Esophagus squamous epithelium (tissue), 4 donors: ENCODE results near the gene PADI3.

Experiments used
- POLR2A ChIP-seq, 4 donors: fragments of 450-650 bp; IDR thresholded peaks; one replicate each; pipeline ENCODE4 v1.6.1; 2017; ENCODE audit warnings: antibody characterized with exemption in 4 of 4, mild to moderate bottlenecking in 4 of 4, moderate library complexity in 3 of 4
- TF ChIP-seq, protein P1 (sequence below), 6 experiments: fragments of 450-650 bp in 4 of 6; fragments of 200-600 bp in 2 of 6; sonication (generic) in 2 of 6; IDR thresholded peaks; one replicate each; pipeline ENCODE4 v1.5.1; 2016 to 2019; ENCODE audit warnings: antibody characterized with exemption in 6 of 6, mild to moderate bottlenecking in 4 of 6, moderate library complexity in 4 of 6

DNA sequence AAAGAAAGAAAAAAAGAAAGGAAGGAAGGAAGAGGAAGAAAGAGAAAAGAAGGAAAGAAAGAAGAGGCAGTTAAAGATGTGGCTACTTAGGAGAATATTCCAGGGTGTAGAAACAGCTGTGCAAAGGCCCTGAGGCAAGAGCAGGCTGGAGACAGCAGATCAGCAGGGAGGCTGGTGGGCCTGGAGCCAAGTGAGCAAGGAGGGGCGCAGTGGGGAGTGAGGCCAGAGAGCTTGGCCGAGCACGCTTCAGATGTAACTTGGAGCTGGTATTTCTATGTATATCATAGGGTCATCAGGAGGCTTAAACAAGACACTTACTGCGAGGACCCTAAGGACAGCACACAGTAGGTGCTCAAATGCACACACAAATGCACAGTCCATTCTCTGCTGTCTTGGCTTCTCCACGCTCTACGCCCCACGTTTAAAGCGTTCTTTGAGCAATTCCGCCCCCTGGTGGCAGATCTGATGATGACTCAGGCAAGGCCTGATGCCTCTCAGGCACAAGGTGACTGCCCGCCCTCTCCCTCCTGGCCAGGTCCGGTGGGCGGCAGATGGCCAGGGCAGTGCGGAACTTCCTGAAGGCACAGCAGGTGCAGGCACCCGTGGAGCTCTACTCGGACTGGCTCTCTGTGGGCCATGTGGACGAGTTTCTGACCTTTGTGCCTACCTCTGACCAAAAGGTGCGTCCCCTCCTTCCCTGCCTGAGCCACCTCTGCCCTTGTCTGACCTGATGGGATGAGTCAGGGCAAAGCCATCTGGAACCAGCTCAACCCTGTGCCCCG is 11.9 kb upstream of the PADI3 start:
- TF ChIP-seq, protein P1, sequence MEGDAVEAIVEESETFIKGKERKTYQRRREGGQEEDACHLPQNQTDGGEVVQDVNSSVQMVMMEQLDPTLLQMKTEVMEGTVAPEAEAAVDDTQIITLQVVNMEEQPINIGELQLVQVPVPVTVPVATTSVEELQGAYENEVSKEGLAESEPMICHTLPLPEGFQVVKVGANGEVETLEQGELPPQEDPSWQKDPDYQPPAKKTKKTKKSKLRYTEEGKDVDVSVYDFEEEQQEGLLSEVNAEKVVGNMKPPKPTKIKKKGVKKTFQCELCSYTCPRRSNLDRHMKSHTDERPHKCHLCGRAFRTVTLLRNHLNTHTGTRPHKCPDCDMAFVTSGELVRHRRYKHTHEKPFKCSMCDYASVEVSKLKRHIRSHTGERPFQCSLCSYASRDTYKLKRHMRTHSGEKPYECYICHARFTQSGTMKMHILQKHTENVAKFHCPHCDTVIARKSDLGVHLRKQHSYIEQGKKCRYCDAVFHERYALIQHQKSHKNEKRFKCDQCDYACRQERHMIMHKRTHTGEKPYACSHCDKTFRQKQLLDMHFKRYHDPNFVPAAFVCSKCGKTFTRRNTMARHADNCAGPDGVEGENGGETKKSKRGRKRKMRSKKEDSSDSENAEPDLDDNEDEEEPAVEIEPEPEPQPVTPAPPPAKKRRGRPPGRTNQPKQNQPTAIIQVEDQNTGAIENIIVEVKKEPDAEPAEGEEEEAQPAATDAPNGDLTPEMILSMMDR (IDR thresholded peaks at IDR 0.05), result peak; percentile 80 to 94 (median 86)
- TF ChIP-seq POLR2A (IDR thresholded peaks at IDR 0.05), result no peak
